AG08395 (cell line): ENCODE results near the gene CDKN2AIP.
"Not testable (repeated sequence)": the region's sequence is repeated elsewhere in the genome, so short reads cannot be mapped to it uniquely, and the experiment has no call there.

Source experiments
- DNase-seq: peaks from one replicate; pipeline ENCODE4 v3.0.0; 2012; ENCODE audit warnings: mixed read lengths, low spot score

The CDKN2AIP gene

GRCh38 chr4:183413234-183414200 lies 30.9 kb upstream of the CDKN2AIP start:
- DNase-seq: no peak

- no peak for DNase-seq
These were observed 27.3 kb upstream of the CDKN2AIP start for GRCh38 chr4:183416879-183417755.

GRCh38 chr4:183422962-183423631 lies 21.3 kb upstream of the CDKN2AIP start:
- DNase-seq: peak; percentile 59

GRCh38 chr4:183424109-183424744 lies 20.2 kb upstream of the CDKN2AIP start:
- DNase-seq: no peak

GRCh38 chr4:183426507-183426906 lies 17.9 kb upstream of the CDKN2AIP start:
- no peak for DNase-seq

GRCh38 chr4:183429489-183429888 lies 14.9 kb upstream of the CDKN2AIP start:
- DNase-seq: no peak

GRCh38 chr4:183430317-183430993 lies 14.0 kb upstream of the CDKN2AIP start:
- DNase-seq: no peak

GRCh38 chr4:183430994-183431347 lies 13.5 kb upstream of the CDKN2AIP start:
- no peak for DNase-seq

GRCh38 chr4:183431614-183432013 lies 12.8 kb upstream of the CDKN2AIP start:
- DNase-seq: no peak

- DNase-seq: not testable (repeated sequence)
These were observed 11.3 kb upstream of the CDKN2AIP start for GRCh38 chr4:183433183-183433582.

GRCh38 chr4:183434264-183434663 lies 10.2 kb upstream of the CDKN2AIP start:
- DNase-seq: no peak

GRCh38 chr4:183434666-183435190 lies 9.7 kb upstream of the CDKN2AIP start:
- DNase-seq: no peak

- DNase-seq: no peak
These were observed 8.6 kb upstream of the CDKN2AIP start for GRCh38 chr4:183435803-183436202.

GRCh38 chr4:183436417-183436816 lies 8.0 kb upstream of the CDKN2AIP start:
- DNase-seq: no peak

GRCh38 chr4:183437452-183437851 lies 7.0 kb upstream of the CDKN2AIP start:
- no peak for DNase-seq

GRCh38 chr4:183438458-183439113 lies 5.8 kb upstream of the CDKN2AIP start:
- DNase-seq: no peak

- no peak for DNase-seq
These were observed 3.2 kb upstream of the CDKN2AIP start for GRCh38 chr4:183441276-183441675.

- DNase-seq: peak; percentile 51
These were observed 702 bp upstream of the CDKN2AIP start for GRCh38 chr4:183443655-183444213.

- DNase-seq: peak; percentile 50
These were observed 627 bp downstream of the CDKN2AIP start for GRCh38 chr4:183445097-183445428.

GRCh38 chr4:183447646-183448045 lies 3.2 kb downstream of the CDKN2AIP start:
- DNase-seq: no peak
